Upper lobe of right lung (tissue), 1 donor: ENCODE data around the gene ARHGAP44. TPM values are rescaled to one million over a fixed set of nuclear protein-coding genes. Genes with fewer than 3 reads are reported as not detected.
A peak's percentile ranks its signal among the peaks of the same experiment; 100 is the strongest.

ENCODE experiments used
- ATAC-seq: fragments of 200-7000 bp; cut with Tn5 transposase; one replicate; pipeline ENCODE4 v1.9.1; 2020; ENCODE audit warnings: mild to moderate bottlenecking, moderate library complexity
- DNase-seq: peaks from one replicate; pipeline ENCODE4 v3.0.0-alpha.2; 2020
- H3K27ac ChIP-seq: fragments of 200-600 bp; one replicate; pipeline ENCODE4 v1.8.0; 2022
- H3K27me3 ChIP-seq: fragments of 200-600 bp; one replicate; pipeline ENCODE4 v1.8.0; 2022; ENCODE audit warnings: mild to moderate bottlenecking
- H3K36me3 ChIP-seq: fragments of 200-600 bp; one replicate; pipeline ENCODE4 v1.8.0; 2022
- H3K4me1 ChIP-seq: fragments of 200-600 bp; one replicate; pipeline ENCODE4 v1.8.0; 2022
- H3K4me3 ChIP-seq: fragments of 200-600 bp; one replicate; pipeline ENCODE4 v1.8.0; 2022; ENCODE audit warnings: mild to moderate bottlenecking
- H3K9me3 ChIP-seq: fragments of 200-600 bp; one replicate; pipeline ENCODE4 v1.8.0; 2022
- CTCF ChIP-seq: fragments of 200-600 bp; IDR thresholded peaks from one replicate; pipeline ENCODE4 v1.8.0; 2022; ENCODE audit warnings: antibody characterized with exemption
- intact Hi-C: fragments of 100-400 bp; cut with DNase I; formaldehyde crosslinking; loops from one replicate; pipeline ENCODE4 v1.11.0; 2022
- total RNA-seq: library from RNA; stranded (reverse); fragmentation: NEBNext Ultra II Directional; extraction: Animal tissue kit (Norgen Biotek cat#: 25700); gene quantifications from one replicate; pipeline ENCODE4 v1.2.1, GENCODE V29; 2021
- donor health status: DM: no; HTN: yes; CAD: no; lungs with severe emphysema.

Gene ARHGAP44
- total RNA-seq, 1 donor from 2014 or later = 41.2 TPM

- peaks cover 3% of the 10 kb centered on the region for H3K4me1 ChIP-seq
- H3K27ac ChIP-seq = no peak overlapping the region
- H3K36me3 ChIP-seq = no peaks in the 10 kb centered on the region
- H3K27me3 ChIP-seq = no peaks in the 10 kb centered on the region
- DNase-seq = no peak
- no peaks in the 10 kb centered on the region for H3K9me3 ChIP-seq
- intact Hi-C loops = no loop called here
- H3K4me3 ChIP-seq = no peak overlapping the region
- TF ChIP-seq CTCF = no peak
- ATAC-seq = no peak
These were observed 240.8 kb downstream of the ARHGAP44 start for GRCh38 chr17:13030056-13030455.

DNA sequence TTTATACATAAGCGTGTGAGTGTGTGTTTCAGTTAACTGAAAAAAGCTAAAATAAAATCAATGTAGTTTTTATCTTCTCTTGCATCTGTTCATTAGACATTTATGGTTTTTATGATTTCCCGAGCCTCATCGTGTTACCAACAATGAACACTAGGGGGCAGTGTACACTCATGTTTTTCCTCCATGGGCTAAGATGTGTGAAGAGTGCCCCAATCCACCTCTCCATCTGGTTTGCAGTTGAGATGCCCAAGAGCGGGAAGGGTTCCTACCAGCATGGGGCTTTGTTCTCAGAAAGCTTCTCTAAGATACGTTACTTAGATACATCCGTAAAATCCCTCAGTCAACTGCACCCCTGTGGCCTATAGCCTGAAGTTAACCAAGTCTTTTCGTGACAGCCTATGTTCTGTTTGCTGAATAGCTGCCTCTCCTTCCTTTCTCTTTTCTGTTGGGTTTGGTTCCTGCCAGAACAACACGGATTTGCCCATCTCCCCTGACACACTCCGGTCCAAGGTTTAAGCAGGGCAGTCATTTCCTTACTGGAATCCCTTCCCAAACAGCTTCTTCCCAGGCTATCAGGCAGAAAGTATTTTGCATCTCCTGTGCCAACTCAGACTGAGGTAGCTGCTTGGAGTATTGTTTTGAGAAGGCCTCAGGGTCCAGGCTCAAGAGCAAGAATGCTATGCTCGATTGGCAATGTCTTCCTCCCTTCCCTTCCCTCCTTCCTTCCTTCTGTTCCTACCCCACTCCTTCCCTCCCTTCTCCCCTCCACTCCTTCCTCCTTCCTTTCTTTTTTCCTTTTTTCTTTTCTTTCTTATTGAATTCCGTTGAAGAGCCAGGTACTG is 241.4 kb downstream of the ARHGAP44 start:
- Histone ChIP-seq H3K4me1 (peaks cover 3% of the 10 kb centered on the region), H3K36me3 (no peaks in the 10 kb centered on the region), H3K4me3 (no peak overlapping the region), H3K27ac (no peak overlapping the region), H3K9me3 (no peaks in the 10 kb centered on the region), H3K27me3 (no peaks in the 10 kb centered on the region)
- peak; percentile 87 for TF ChIP-seq CTCF
- DNase-seq (no peak), ATAC-seq (peak; percentile 78)
- intact Hi-C loops = no loop called here

GRCh38 chr17:13031718-13032350 is 242.5 kb downstream of the ARHGAP44 start:
- no peak for DNase-seq
- Histone ChIP-seq H3K27me3 (no peaks in the 10 kb centered on the region), H3K4me1 (peaks cover 3% of the 10 kb centered on the region), H3K9me3 (no peaks in the 10 kb centered on the region), H3K4me3 (no peak overlapping the region), H3K36me3 (no peaks in the 10 kb centered on the region), H3K27ac (no peak overlapping the region)
- intact Hi-C loops = no loop called here
- TF ChIP-seq CTCF = peak; percentile 85
- ATAC-seq = peak; percentile 83

GRCh38 chr17:13035420-13035819 is 246.1 kb downstream of the ARHGAP44 start:
- H3K4me3 ChIP-seq = no peak overlapping the region
- no peak for TF ChIP-seq CTCF
- ATAC-seq (no peak), DNase-seq (no peak)
- H3K27ac ChIP-seq = no peak overlapping the region
- H3K36me3 ChIP-seq = no peaks in the 10 kb centered on the region
- peaks cover 3% of the 10 kb centered on the region for H3K4me1 ChIP-seq
- no peaks in the 10 kb centered on the region for H3K9me3 ChIP-seq
- intact Hi-C loops = no loop called here
- no peaks in the 10 kb centered on the region for H3K27me3 ChIP-seq

DNA sequence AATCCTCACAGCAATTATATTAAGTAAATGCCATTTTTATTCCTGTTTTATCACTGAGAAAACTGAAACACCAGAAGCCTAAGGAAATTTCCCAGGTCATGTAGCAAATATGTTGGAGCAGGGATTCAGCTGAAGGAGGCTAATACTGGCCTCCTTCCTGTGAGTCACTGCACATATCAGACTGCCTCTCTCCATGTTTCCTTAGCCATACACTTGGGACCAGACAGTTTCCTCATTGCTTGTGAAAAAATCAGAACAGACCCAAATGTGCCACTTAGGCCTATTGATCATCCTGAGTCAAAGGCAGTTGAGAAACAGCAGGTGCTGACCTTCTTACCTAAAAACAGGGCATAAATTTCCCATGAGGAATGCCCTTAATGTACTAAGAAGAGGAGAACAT is 247.5 kb downstream of the ARHGAP44 start:
- DNase-seq = no peak
- no peak for TF ChIP-seq CTCF
- no peaks in the 10 kb centered on the region for H3K9me3 ChIP-seq
- no peak overlapping the region for H3K27ac ChIP-seq
- H3K4me3 ChIP-seq = no peak overlapping the region
- ATAC-seq = no peak
- intact Hi-C loops = no loop called here
- H3K27me3 ChIP-seq = no peaks in the 10 kb centered on the region
- no peaks in the 10 kb centered on the region for H3K4me1 ChIP-seq
- no peaks in the 10 kb centered on the region for H3K36me3 ChIP-seq
